GM18868 (cell line): ENCODE measurements around the gene ZNF722.
"Not testable (repeated sequence)": the region's sequence is repeated elsewhere in the genome, so short reads cannot be mapped to it uniquely, and the experiment has no call there.

Experiments
- ATAC-seq: cut with Tn5 transposase; IDR thresholded peaks from one replicate; pipeline ENCODE4 v1.9.1; 2021; ENCODE audit warnings: mild to moderate bottlenecking, moderate library complexity; ENCODE audit not compliant: unreplicated experiment

The ZNF722 gene

DNA sequence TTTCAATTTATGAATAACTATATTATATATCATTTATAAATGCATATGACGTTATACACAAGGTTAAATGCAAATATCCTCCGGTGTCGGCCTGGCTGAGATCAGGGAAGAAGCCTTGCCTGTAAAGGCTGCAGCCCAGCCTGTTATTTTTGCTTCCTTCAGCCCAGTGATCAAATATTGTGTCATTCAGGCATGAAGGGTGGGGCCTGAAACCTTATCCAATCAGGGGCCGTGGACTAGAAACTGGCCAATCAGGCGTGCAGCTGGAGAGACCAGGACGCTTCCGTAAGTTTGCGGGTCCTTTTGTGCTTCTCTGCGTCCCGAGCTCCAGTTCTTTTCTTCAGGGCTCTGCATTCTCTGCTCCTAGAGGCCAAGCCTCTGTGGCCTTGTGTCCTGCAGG lies at the start of gene ZNF722:
Gene ZNF722 (plus strand): TSS at position 301 of the 400 bp plus-strand sequence. CDS start 113 bp downstream, outside the sequence.
- no peak for ATAC-seq

DNA sequence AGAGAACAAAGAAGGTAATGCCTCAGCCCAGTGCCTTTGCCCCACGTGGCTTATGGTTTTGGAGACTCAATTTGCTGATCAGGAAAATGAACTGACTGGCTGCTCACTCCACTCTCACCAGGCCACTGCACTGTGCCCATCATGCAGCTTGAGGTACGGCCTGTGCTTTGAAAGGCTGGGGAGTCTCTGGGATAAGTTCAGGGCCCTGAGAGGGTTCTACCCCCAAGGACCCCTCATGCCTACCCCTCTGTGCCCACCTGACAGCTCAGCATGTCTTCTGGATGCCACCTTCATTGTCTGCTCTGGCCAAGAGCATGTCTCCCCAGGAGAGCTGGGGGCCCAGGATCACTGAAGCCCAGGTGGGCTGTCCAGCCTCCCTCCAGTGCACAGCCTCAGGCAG lies 45.5 kb upstream of the ZNF722 start:
- no peak for ATAC-seq

DNA sequence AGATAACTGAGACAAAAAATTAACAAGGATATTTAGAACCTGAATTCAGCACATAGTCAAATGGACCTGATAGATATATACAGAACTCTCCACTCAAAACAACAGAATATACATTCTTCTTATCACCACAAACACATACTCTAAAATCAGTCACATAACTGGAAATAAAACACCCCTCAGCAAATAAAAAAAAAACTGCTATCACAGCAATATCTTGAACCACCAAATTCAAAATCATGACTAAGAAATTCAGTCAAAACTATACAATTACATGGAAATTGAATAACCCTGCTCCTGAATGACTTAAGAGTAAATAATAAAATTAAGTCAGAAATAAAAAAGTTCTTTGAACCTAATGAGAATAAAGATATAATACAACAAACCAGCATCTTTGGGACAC lies 30.0 kb upstream of the ZNF722 start:
- ATAC-seq, result no peak

DNA sequence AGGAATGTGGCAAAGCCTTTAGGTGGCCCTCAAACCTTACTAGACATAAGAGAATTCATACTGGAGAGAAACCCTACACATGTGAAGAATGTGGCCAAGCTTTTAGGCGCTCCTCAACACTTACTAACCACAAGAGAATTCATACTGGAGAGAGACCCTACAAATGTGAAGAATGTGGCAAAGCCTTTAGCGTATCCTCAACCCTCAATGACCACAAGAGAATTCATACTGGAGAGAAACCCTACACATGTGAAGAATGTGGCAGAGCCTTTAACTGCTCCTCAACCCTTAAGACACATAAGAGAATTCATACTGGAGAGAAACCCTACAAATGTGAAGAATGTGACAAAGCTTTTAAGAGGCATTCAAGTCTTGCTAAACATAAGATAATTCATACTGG lies 16.8 kb downstream of the ZNF722 start:
- not testable (repeated sequence) for ATAC-seq

DNA sequence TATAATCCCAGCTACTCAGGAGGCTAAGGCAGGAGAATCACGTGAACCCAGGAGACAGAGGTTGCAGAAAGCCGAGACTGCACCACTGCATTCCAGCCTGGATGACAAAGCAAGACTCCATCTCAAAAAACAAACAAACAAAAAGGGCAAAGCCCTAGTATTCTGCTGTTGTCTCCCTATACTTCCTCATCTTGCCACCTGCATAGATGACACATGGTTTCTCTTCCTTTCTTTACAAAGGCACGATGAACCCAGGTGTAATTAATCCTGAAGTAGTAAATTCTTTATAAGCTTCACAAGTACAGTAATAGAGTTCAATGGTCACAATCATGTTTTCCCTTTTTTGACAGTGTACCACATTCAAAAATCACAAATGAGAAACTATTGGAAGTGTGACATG lies 36.7 kb downstream of the ZNF722 start:
- ATAC-seq, result no peak

DNA sequence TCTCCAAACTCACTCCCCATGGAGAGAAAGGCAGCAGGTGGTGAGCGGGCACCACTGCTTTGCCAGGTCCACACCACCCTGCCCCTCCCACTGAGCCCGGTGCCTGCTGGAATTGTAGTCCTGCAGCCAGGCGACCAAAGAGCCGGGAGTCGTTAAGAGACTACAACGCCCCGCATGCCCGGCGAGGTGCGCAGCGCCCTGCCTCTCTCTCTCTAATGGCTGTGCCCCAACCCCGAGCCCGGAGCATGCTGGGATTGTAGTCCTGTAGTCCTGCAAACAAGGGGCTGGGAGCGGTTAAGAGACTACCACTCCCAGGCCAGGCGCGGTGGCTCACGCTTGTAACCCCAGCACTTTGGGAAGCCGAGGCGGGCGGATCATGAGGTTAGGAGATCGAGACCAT lies 38.4 kb downstream of the ZNF722 start:
- ATAC-seq, result no peak

DNA sequence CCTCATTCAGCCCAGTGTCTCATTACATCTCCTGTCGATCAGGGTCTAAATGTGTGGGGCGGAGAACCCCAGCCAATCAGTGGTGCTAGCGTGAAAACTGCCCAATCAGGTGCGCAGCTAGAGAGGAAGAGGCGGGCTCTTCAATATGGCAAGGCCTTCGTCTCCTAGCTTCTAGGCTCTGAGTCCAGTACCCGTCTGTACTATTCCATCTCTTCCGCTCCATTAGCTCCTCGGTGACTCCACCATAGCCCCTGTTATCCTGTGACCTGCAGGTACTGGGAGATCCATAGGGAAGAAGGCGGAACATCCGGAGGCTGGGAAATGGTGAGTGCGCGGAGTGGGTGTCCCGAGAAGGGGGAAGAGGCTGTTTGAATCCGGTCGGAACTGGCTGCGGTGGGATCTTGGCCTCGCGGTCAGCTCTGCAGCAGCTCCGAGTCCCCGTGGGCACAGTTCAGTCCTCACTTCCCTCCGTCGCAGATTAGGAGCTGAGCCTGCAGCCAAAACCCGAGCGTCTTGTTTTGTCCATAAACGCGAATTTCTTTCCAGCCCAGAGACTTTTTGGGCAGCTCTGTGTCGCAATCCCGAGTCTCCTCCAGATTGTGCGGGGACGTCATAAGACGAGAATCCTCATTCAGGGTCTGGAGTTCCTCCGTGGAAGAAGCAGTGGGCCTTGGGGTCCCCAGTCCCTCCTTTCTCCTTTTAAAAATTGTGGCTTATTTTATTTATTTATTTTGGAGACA lies 46.8 kb downstream of the ZNF722 start, which contains the start of gene ZNF727:
Gene ZNF727 (plus strand): TSS at position 134 of the 740 bp plus-strand sequence. CDS start 188 bp downstream, at position 322.
- no peak for ATAC-seq

DNA sequence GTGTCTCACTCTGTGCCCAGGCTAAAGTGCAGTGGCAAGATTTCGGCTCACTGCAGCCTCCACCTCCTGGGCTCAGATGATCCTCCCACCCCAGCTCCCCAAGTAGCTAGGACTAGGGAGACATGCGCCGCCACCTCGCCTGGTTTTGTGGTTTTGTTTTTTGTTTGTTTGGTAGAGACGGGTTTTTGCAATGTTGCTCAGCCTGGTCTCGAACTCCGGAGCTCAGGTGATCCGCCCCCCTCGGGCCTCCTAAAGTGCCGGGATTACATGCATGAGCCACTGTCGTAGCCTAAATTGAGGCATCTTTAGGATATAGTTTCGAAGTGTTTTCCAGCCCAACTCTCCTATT lies 47.4 kb downstream of the ZNF722 start:
- ATAC-seq, result no peak
